NCI-H128 (cell line): ENCODE data around the gene KRTAP19-3.
"Not testable (repeated sequence)": the region's sequence is repeated elsewhere in the genome, so short reads cannot be mapped to it uniquely, and the experiment has no call there.

ENCODE experiments used
- DNase-seq: peaks from one replicate; lab custom pipeline; 2025; ENCODE audit not compliant: unreplicated experiment; lab: John Stamatoyannopoulos, UW

The KRTAP19-3 gene

DNA sequence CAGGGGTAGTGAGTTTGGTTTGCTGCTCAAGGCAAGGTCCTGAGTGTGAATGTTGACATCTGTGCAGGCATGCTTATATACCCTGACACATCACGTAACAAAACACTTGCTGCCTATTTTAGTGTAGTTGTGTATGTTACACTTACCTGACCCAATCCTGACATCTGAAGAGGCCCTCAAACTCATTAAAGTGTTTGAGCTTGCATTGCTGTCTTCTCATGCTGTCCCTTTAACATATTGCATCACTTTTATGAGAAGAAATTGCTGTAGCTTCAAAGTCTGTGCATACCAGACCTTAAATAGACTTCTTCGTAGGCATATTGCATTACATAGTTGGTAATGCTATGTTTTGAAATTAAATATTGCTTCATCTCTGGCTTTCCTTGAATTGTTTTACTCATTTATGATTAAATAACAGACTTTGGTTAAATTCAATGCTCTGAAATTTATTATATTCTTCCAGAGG, at the start of gene KRTAP19-3:
KRTAP19-3 (minus strand) TSS at position 51 of the 466 bp plus-strand sequence. CDS start 56 bp downstream, outside the sequence.
- DNase-seq, result no peak

DNA sequence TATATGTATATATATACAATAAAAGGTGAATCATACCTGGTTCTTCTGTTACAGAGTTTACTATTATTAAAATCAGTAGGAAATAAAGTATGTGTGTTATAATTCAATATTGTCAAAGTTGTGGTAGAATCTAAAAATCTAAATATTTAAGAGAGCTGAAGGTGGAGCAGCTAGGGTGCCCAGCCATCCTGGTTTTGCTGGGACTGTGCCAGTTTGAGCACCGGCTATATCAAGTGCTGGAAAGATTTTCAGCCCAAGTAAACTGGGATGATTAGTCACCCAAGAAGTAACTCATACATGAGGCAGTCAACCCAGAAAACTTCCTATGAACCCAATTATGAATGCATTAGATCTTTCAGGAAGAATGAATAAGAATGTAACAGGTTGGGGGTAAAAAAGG, 27.1 kb upstream of the KRTAP19-3 start:
- DNase-seq, result no peak

DNA sequence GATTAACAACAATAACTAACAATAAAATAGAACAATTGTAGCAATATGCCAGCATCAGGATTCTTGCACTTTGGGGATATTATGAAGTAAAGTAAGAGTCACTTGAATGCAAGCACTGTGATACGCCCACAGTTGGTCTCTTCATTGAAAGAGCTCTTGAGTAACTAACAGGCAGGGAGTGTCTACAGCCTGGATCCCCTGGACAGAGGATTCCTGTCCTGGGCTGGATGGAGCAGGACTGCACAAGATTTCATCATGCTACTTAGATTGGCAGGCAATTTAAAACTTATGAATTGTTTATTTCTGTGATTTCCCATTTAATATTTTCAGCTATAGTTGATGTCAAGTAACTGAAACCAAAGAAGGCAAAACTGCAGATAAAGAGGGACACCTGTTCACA, 23.9 kb upstream of the KRTAP19-3 start:
- DNase-seq, result no peak

DNA sequence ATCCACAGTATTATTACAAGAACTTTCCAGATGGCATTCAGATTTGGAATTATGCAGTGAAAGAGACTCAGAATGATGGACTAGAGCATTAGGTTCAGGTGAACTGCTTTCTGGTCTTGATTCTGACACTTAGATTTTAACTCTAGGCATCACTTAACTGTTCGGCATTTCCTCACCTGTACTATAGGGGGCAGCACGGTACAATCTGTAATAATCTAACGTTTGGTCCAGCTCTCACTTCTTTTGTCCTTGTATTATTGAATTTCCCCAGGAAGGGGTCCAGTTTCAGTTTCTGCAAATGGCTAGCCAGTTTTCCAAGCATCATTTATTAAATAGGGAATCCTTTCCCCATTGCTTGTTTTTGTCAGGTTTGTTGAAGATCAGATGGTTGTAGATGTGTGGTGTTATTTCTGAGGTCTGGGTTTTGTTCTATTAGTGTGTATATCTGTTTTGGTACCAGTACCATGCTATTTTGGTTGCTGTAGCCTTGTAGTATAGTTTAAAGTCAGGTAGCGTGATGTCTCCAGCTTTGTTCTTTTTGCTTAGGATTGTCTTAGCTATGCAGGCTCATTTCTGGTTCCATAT, 13.9 kb upstream of the KRTAP19-3 start:
- DNase-seq, result not testable (repeated sequence)

DNA sequence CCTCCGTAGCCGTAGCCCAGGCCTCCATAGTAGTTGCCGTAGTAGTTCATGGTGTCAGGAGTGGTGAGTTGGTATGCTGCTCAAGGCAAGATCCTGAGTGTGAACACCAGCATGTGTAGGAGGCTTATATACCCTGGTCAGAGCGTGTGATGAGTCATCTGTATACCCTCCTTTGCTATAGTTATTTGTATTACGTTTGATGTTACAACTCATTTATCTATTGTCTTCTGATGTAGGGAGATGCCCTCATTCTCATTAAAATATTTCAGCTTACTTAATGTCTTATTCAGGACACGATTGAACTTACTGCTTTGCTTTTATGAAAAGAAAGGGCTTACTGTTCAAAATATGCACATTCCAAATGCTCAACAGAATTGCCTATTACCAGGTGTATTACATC, 10.2 kb upstream of the KRTAP19-3 start, which contains the start of gene KRTAP19-5:
KRTAP19-5 (minus strand) TSS at position 101 of the 400 bp plus-strand sequence; CDS start at position 50, 51 bp downstream.
- no peak for DNase-seq

DNA sequence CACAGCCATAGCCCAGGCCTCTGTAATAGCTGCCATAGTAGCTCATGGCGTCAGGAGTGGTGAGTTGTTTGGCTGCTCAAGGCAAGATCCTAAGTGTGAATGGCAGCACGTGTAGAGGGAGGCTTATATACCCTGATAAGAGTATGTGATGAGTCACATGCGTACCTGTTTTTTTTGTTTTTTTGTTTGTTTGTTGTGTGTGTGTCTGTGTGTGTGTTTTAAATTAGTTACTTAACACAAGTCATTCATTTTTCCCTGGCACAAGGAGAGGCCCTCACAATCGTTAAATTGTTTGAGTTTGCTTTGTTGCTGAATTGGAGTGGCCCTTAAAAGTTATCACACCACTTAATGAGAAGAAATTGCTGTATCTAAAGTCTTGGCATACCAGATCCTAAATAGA, 5.3 kb upstream of the KRTAP19-3 start, which contains the start of gene KRTAP19-4:
KRTAP19-4 (minus strand) TSS at position 101 of the 400 bp plus-strand sequence; CDS start at position 46, 55 bp downstream.
- DNase-seq, result no peak

DNA sequence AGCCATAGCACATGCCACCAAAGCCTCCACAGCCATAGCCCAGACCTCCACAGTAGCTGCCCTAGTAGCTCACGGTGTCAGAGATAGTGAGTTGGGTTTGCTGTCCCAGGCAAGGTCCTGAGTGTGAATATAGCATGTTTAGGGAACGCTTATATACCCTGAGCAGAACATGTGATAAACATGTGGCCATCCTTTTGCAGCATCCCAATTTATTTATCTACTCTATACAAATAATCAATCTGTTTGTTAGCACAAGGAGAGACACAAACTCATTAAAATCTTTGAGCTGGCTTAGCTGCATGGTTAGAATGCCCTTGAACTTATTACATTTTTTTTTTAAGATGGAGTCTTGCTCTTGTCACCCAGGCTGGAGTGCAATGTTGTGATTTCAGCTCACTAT, 4.5 kb downstream of the KRTAP19-3 start, which contains the start of gene KRTAP19-2:
KRTAP19-2 (minus strand) TSS at position 101 of the 400 bp plus-strand sequence; CDS start at position 13, 88 bp downstream.
- no peak for DNase-seq

DNA sequence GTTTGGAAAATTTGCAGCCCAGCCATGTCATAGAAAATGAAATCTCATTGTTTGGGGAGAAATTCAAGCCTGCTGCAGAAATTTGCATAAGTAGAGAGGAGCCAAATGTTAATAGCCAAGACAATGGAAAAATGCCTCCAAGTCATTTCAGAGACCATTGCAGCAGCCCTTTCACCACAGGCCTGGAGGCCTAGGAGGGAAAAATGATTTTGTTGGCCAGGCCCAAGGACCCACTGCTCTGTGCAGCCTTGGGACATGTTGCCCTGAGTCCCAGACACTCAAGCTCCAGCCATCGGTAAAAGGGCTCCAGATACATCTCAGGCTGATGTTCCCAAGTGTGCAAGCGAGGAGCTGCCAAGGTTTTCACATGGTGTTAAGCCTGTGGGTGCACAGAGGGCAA, 5.6 kb downstream of the KRTAP19-3 start:
- DNase-seq, result no peak

DNA sequence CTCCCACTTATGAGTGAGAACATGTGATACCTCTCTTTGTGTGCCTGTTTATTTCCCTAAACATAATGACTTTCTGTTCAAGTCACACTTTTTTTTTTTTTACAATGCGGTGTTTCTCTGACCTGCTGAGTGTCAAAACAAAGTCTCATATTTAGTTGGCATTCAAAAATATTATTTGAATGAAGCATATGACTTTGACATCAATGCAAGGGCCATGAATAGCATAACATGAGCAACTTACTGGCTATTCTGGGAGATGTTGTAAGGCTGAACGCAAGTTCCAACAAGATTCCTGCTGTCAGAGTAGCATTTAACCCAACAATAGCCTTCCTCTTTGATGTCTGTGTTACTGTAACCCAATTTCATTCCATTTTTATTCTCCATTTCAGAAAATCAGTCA, 9.7 kb downstream of the KRTAP19-3 start:
- no peak for DNase-seq

DNA sequence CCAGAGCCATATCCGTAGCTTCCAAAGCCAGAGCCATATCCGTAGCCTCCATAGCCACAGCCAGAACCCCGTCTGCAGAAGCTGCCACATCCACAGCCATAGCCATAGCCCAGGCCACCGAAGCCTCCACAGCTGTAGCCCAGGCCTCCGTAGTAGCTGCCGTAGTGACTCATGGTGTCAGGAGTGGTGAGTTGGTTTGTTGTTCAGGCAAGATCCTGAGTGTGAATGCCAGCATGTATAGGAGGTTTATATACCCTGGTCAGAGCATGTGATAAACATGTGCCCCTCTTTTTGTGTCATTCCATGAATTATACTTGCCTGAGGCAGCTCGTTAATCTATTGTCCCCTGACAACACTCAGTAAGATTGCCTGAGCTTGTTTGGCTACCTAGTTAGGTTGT, 11.7 kb downstream of the KRTAP19-3 start, which contains the start of gene KRTAP19-1:
KRTAP19-1 (minus strand) TSS at position 223 of the 400 bp plus-strand sequence; CDS start at position 173, 50 bp downstream.
- DNase-seq, result no peak

DNA sequence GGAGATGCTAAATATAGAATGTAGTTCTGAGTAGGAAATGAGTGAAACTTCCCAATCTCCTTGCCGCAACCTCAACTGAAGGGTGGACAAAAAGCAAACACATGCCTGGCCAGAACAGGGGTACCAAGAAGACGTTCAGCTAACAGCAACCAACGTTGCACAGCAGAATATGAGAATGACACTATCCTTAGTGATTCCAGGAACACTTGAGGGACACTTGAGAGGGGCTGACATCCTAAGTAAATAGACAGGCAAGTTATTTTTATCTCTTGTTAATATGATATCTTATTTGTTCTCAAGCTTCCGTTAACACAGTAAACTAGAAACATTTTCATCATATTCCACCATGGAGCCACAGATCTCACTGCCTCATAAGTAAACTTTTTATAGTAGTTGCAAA, 12.6 kb downstream of the KRTAP19-3 start:
- no peak for DNase-seq

DNA sequence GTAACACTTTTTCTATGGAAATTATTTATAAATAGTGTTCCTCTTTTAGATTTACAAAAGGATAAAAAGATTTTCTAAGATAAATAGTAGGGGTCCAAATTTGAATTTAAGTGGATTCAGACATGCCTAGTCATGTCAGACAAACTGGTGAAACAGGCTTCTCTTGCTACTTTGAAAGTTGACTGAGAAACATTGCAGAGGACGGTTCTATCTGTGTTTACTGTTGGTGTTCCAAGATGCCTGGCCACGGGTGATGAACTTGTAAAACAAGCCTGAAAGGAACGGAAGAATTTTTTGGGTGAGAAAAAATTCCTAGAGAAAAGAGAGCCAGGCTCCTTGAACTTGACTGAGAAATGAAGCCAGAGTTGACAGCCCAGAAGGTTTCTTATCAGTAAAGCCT, 13.8 kb downstream of the KRTAP19-3 start:
- no peak for DNase-seq

DNA sequence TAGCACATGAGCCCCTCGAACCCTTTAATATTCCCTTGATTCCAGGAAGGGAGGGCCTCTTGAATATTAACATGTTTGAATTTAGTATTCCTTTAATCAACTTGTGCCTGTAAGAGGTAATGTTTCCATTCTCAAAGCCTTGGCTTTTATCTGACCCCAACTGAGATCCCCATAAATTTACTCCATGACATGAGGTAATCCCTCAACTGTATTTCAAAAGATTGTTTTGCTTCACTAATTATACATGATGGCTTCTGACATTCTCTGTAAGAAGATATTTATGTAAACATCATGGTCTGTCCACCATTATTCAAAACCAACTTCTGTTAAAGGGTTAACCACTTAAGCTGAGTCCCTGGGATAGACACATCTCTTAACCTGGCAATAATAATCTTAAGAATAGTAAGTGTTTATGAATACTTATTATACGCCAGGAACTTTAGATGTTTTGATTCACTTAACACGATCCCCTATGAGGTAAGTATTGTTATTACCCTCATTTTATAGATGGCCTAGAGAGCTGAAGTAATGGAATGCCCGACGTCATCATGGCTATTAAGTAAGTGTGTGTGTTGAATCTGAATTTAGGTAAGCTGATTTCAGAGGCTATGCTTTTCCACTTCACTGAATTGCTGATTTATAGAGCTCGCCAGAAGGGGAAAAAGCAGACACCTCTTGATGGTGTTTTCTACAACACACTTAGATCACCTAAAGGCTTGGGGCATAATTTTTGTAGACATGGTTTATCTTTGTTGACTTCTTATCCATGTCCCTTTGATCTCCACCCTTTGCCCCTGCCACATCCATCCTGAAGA, 22.7 kb downstream of the KRTAP19-3 start:
- DNase-seq, result no peak

DNA sequence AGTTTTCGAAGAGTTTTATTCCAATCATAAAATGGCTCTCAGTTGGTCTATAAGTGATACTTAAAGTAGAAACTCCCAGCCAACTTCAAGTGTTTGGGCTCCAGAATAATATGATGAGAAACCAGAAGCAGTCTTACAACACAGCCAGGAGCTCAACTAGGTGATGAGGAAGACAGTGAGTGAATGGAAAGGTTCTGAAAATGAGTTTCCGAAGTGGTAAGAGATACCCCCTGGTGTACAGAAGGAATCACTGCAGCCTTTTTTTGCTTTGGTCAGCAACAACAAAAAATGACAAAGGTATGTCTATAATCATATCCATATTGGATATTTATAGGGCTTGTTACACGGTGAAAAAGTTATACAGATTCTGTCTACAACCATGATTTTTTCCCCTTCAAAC, 28.1 kb downstream of the KRTAP19-3 start:
- DNase-seq, result no peak

DNA sequence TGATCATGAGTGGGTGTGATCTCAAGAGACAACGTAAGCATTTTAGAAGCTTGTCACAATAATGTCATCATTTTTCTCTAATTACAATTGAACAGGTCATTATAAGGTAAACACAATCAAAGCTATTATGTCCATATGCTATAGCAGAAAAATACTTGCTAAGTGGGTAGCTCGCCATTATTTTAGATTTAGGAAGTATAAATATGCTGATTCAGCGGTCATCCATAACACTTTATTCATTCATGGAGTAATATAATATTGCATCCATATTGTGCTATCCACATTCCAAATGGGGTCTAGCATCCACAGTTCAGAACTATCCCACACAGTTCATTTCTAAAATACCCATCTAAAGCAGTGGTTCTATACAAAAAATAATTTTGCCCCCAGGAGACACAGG, 43.3 kb downstream of the KRTAP19-3 start:
- no peak for DNase-seq

DNA sequence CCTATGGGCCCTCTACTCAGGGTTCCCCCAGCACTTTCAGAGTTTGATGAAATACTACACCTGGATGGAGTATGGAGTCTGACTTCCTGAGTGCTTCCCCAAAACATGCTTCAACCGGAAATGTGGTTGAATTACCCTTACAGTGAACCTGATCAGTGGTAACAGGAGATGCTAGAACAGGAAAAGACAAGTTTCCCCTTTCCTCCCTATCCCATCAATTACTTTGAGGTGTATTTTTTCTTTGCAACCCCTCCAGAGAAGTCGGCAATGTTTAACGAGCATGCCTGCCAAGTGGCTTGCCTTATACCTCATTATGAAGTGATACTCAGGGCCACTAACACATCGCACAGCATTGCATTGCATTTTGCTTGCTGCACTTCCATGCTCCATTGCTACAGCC, 44.8 kb downstream of the KRTAP19-3 start:
- DNase-seq, result no peak

DNA sequence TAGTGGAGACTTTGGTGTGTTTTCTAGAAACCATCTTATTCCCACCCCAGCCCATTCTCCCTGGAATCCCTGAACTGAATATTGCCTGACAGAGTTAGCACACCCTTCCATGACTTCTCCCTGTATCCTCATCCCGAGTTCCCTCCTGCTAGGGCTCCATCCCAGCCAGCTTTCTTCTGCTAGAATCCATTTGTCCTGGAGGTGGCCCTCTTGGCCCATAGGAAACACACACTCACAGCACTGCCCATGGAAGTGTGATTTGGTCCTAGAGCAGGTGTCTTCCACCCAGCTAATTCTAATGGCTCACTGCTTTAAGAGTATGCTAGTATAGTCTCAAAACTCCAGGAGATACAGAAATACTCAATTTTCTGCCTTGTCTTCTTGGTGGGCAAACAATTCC, 47.6 kb downstream of the KRTAP19-3 start:
- no peak for DNase-seq

DNA sequence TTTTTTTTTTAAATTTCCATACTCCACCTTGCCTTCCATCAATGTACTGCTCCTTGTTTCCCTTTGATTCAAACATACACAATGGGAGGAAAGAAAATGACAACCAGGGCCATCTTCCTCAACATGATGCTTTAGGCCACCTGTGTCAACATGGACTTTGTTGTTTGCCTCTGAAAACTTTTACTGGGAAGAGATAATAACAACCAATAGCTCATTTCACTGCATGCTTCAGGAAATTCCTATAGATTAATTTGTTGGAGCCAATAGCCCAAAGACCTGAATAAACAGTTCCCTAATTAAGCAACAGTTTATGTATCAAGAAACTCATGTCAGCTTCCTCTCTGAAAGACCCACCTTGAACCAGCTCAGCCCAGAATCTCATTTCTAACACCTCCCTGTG, 48.6 kb downstream of the KRTAP19-3 start:
- DNase-seq, result no peak
